ENCODE data around the gene CENPP. TPM values are rescaled to one million over a fixed set of nuclear protein-coding genes. Genes with fewer than 3 reads are reported as not detected.
A peak's percentile ranks its signal among the peaks of the same experiment; 100 is the strongest.

CENPP gene
- total and polyA plus RNA-seq, 2 donors from 2014 or later = 1.2 to 4.2 TPM

DNA sequence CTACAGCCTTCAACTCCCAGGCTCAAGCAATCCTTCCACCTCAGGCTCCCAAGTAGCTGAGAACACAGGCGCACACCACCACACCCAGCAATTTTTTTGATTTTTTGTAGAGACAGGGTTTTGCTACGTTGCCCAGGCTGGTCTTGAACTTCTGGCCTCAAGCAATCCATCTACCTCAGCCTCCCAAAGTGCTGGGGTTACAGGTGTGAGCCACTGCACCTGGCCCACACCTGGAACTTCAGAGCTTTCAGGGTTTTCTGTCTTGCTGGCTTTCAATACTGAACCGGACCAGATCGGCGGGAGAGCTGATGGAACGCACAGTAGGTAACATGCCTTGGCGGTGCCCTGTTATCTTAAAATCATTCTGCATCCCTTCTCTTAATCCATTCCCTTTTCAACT, 313.4 kb downstream of the CENPP start:
- Histone ChIP-seq H3K4me3 (ENCODE audit: low read length in 3 of 3) (no peak overlapping the region), H3K9ac (ENCODE audit: low read length in 3 of 3) (no peak overlapping the region), H3K27me3 (ENCODE audit: control insufficient read depth, insufficient read depth, low read length) (no peaks in the 10 kb centered on the region), H3K9me3 (ENCODE audit: control insufficient read depth in 2 of 3, insufficient read depth in 1 of 3, low read length in 3 of 3) (no peaks in the 10 kb centered on the region), H3K4me1 (ENCODE audit: control insufficient read depth in 2 of 3, insufficient read depth in 2 of 3, low read depth in 1 of 3, low read length in 3 of 3) (peaks cover 0 to 3% (median 0%) of the 10 kb centered on the region in 3 donors), H3K27ac (ENCODE audit: low read depth in 2 of 2, low read length in 2 of 2) (no peak overlapping the region), H3K36me3 (ENCODE audit: control insufficient read depth in 2 of 3, insufficient read depth in 3 of 3, low read length in 3 of 3) (peaks cover 0 to 58% (median 25%) of the 10 kb centered on the region in 3 donors)
- intact Hi-C loops (cut with DNase I) = loop anchor here (10.0 kb wide), 2 partner anchors 304 to 504 kb away; no protein-coding TSS in a partner anchor
- DNase-seq = no peak
- TF ChIP-seq, protein P1, sequence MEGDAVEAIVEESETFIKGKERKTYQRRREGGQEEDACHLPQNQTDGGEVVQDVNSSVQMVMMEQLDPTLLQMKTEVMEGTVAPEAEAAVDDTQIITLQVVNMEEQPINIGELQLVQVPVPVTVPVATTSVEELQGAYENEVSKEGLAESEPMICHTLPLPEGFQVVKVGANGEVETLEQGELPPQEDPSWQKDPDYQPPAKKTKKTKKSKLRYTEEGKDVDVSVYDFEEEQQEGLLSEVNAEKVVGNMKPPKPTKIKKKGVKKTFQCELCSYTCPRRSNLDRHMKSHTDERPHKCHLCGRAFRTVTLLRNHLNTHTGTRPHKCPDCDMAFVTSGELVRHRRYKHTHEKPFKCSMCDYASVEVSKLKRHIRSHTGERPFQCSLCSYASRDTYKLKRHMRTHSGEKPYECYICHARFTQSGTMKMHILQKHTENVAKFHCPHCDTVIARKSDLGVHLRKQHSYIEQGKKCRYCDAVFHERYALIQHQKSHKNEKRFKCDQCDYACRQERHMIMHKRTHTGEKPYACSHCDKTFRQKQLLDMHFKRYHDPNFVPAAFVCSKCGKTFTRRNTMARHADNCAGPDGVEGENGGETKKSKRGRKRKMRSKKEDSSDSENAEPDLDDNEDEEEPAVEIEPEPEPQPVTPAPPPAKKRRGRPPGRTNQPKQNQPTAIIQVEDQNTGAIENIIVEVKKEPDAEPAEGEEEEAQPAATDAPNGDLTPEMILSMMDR (IDR thresholded peaks at IDR 0.05; ENCODE audit: borderline replicate concordance, extremely low read depth, insufficient read depth) = no peak
- no peak for FAIRE-seq

DNA sequence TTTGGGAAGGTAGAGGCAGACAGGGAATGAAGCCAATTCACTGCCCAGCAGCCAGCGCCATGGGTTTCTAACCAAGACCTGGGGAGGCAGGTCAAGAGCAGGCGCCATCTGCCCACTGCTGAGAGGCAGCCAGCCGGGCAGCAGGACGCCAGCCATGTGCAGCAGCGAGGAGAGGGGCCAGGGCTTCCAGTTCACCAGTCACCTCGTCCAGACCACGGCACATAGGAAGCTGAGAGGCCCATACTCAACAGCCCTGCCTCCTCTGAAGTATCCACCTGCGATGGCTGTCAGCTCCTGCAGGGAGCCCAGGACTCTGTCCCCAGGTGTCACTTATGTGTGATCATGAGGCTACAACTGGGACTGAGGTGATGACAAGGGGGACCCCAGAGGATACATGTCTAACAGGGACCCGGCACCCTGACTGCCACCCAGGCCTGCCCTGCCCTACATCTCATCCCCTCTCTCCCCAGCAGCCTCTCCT, 314.1 kb downstream of the CENPP start:
- TF ChIP-seq, protein P1 (IDR thresholded peaks at IDR 0.05; ENCODE audit: borderline replicate concordance, extremely low read depth, insufficient read depth) = no peak
- H3K36me3 ChIP-seq (ENCODE audit: control insufficient read depth in 2 of 3, insufficient read depth in 3 of 3, low read length in 3 of 3) = peaks cover 0 to 51% (median 29%) of the 10 kb centered on the region in 3 donors
- no peaks in the 10 kb centered on the region for H3K4me1 ChIP-seq (ENCODE audit: control insufficient read depth in 2 of 3, insufficient read depth in 2 of 3, low read depth in 1 of 3, low read length in 3 of 3)
- H3K9ac ChIP-seq (ENCODE audit: low read length in 3 of 3) = no peak overlapping the region
- DNase-seq = peak in 1 of 5 donors; percentile 56
- H3K9me3 ChIP-seq (ENCODE audit: control insufficient read depth in 2 of 3, insufficient read depth in 1 of 3, low read length in 3 of 3) = no peaks in the 10 kb centered on the region
- intact Hi-C loops (cut with DNase I) = loop anchor here (10.0 kb wide), 2 partner anchors 305 to 505 kb away; no protein-coding TSS in a partner anchor
- no peak overlapping the region for H3K4me3 ChIP-seq (ENCODE audit: low read length in 3 of 3)
- no peaks in the 10 kb centered on the region for H3K27me3 ChIP-seq (ENCODE audit: control insufficient read depth, insufficient read depth, low read length)
- no peak for FAIRE-seq
- H3K27ac ChIP-seq (ENCODE audit: low read depth in 2 of 2, low read length in 2 of 2) = no peak overlapping the region

DNA sequence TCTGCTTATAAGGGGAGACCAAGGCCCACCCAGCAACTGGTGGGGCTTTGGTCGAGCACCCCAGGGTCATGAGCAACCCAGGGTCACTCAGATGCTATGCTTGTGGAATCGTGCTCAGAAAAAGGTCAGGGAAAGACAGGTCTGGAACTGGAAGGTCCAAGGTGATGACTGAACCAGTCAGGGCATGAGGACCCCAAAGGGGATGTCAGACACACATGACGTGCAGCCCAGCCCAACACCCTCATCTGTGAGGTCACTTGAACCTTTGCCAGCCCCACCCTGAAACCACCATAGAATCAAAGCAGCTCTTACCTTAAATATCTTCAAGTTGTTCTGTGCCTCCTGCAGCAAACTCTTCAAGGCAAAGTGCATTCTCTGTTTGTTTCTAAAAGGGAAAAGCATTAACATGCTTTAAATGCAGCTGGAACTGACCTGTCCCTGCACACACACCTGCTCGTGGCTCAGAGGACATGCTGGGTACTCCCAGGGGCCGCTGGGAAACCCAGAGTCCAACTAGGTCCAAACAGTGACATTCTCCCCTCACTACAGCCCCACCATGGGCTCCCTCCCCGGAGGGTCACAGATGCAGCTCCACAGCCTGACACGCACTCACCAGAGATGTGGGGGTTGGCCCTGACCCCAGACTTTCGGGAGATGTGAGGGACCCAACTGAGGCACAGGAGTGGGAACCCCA, 314.8 kb downstream of the CENPP start:
- DNase-seq (peak in 1 of 5 donors; percentile 57), FAIRE-seq (no peak)

More for the DNA sequence above, 314.8 kb downstream of the CENPP start:
- TF ChIP-seq, protein P1 (IDR thresholded peaks at IDR 0.05; ENCODE audit: borderline replicate concordance, extremely low read depth, insufficient read depth) = no peak
- Histone ChIP-seq H3K4me3 (ENCODE audit: low read length in 3 of 3) (no peak overlapping the region), H3K9ac (ENCODE audit: low read length in 3 of 3) (no peak overlapping the region), H3K36me3 (ENCODE audit: control insufficient read depth in 2 of 3, insufficient read depth in 3 of 3, low read length in 3 of 3) (peaks cover 0 to 49% (median 29%) of the 10 kb centered on the region in 3 donors), H3K27me3 (ENCODE audit: control insufficient read depth, insufficient read depth, low read length) (no peaks in the 10 kb centered on the region), H3K4me1 (ENCODE audit: control insufficient read depth in 2 of 3, insufficient read depth in 2 of 3, low read depth in 1 of 3, low read length in 3 of 3) (no peaks in the 10 kb centered on the region), H3K9me3 (ENCODE audit: control insufficient read depth in 2 of 3, insufficient read depth in 1 of 3, low read length in 3 of 3) (no peaks in the 10 kb centered on the region), H3K27ac (ENCODE audit: low read depth in 2 of 2, low read length in 2 of 2) (no peak overlapping the region)
- intact Hi-C loops (cut with DNase I) = no loop called here

Measured in kidney (tissue), 14 donors.